Pancreas (tissue), 10 donors: ENCODE measurements around the gene FBLN7. TPM values are rescaled to one million over a fixed set of nuclear protein-coding genes. Genes with fewer than 3 reads are reported as not detected.

Source experiments
- ATAC-seq, 4 donors: fragments of 200-7000 bp; cut with Tn5 transposase; one replicate each; pipeline versions ENCODE4 v1.8.0 to v1.9.1; 2020; ENCODE audit warnings: mild to moderate bottlenecking in 4 of 4, moderate library complexity in 4 of 4
- DNase-seq, 6 donors: peaks; one replicate each; pipeline ENCODE4 v3.0.0-alpha.2; 2020
- FAIRE-seq: peaks from 2 replicates; lab custom pipeline; 2012; peaks lifted over from hg19 to GRCh38; lab: Jason Lieb, UNC
- H3K27ac ChIP-seq, 4 donors: fragments of 200-600 bp; sonication (generic); 1 replicate in 3 of 4; 2 replicates in 1 of 4; pipeline versions ENCODE4 v1.5.0 to v1.8.0; 2020
- H3K27me3 ChIP-seq, 4 donors: fragments of 200-600 bp; one replicate each; pipeline ENCODE4 v1.8.0; 2021
- H3K36me3 ChIP-seq, 3 donors: fragments of 200-600 bp; sonication (generic) in 1 of 3; one replicate each; pipeline versions ENCODE4 v1.5.0 to v1.8.0; 2020 to 2021
- H3K4me1 ChIP-seq, 3 donors: fragments of 200-600 bp; one replicate each; pipeline ENCODE4 v1.8.0; 2021
- H3K4me3 ChIP-seq, 4 donors: fragments of 200-600 bp; sonication (generic) in 2 of 4; one replicate each; pipeline versions ENCODE4 v1.5.0 to v1.8.0; 2020 to 2021
- H3K9me3 ChIP-seq, 4 donors: fragments of 200-600 bp; one replicate each; pipeline ENCODE4 v1.8.0; 2021
- WGBS, 2 donors: extraction: QIAGEN DNeasy Blood & Tissue Kit; methylation state at CpG; one replicate each; pipeline ENCODE4 v1.1.7; 2013; 5-methylcytosine and 5-hydroxymethylcytosine counted together
- intact Hi-C, 3 donors: fragments of 100-400 bp; cut with DNase I; formaldehyde crosslinking; loops; one replicate each; pipeline versions ENCODE4 v1.11.1 to v1.14.2; 2022
- polyA plus RNA-seq, 2 donors: library from polyadenylated mRNA; stranded (reverse); fragments of 200-250 nt; gene quantifications; one replicate each; pipeline ENCODE4 v1.2.3, GENCODE V29; 2013
- total RNA-seq, 6 donors: library from RNA; stranded (reverse); fragmentation: NEBNext Ultra II Directional in 4 of 6; extraction: Animal tissue kit (Norgen Biotek cat#: 25700) in 4 of 6; gene quantifications; one replicate each; pipeline versions ENCODE4 v1.2.1 to v1.2.4, GENCODE V29; 2021 to 2023
- TF ChIP-seq, protein P1 (sequence below), 4 donors: fragments of 200-600 bp; sonication (generic) in 3 of 4; IDR thresholded peaks; one replicate each; pipeline versions ENCODE4 v1.5.0 to v1.8.0; 2021; ENCODE audit warnings: antibody characterized with exemption in 4 of 4
- donor health status: healthy with polysubstance abuse.
- donor health status: DM: no; HTN: no; CAD: no; lungs with moderate emphysema.
- donor health status: DM: no; HTN: no; CAD: no.
- donor health status: control.
- donor health status: control.
- donor health status: Bipolar disorder and iron deficiency.
- donor health status: DM: yes; HTN: yes; CAD: no.
- donor health status: DM: no; HTN: no; CAD: no.
- donor health status: DM: no; HTN: no; CAD: no.
- donor health status: DM: yes; HTN: yes; CAD: no.

Gene FBLN7
- total and polyA plus RNA-seq, 8 donors = 0.51 to 2.8 (median 0.83) TPM

- no peak overlapping the region for H3K4me3 ChIP-seq
- H3K36me3 ChIP-seq = no peaks in the 10 kb centered on the region
- no peak overlapping the region for H3K27ac ChIP-seq
- FAIRE-seq (no peak), ATAC-seq (no peak), DNase-seq (no peak)
- WGBS, 2 donors = 86 to 92% methylated on average over 8 of the region's 8 CpGs
- H3K4me1 ChIP-seq = no peaks in the 10 kb centered on the region
- intact Hi-C loops = no loop called here
- H3K27me3 ChIP-seq = peaks cover 0 to 4% (median 0%) of the 10 kb centered on the region in 4 donors
- no peaks in the 10 kb centered on the region for H3K9me3 ChIP-seq
- TF ChIP-seq, protein P1, sequence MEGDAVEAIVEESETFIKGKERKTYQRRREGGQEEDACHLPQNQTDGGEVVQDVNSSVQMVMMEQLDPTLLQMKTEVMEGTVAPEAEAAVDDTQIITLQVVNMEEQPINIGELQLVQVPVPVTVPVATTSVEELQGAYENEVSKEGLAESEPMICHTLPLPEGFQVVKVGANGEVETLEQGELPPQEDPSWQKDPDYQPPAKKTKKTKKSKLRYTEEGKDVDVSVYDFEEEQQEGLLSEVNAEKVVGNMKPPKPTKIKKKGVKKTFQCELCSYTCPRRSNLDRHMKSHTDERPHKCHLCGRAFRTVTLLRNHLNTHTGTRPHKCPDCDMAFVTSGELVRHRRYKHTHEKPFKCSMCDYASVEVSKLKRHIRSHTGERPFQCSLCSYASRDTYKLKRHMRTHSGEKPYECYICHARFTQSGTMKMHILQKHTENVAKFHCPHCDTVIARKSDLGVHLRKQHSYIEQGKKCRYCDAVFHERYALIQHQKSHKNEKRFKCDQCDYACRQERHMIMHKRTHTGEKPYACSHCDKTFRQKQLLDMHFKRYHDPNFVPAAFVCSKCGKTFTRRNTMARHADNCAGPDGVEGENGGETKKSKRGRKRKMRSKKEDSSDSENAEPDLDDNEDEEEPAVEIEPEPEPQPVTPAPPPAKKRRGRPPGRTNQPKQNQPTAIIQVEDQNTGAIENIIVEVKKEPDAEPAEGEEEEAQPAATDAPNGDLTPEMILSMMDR (IDR thresholded peaks at IDR 0.05) = no peak
Measured at GRCh38 chr2:112183327-112184025, 45.3 kb downstream of the FBLN7 start.

DNA sequence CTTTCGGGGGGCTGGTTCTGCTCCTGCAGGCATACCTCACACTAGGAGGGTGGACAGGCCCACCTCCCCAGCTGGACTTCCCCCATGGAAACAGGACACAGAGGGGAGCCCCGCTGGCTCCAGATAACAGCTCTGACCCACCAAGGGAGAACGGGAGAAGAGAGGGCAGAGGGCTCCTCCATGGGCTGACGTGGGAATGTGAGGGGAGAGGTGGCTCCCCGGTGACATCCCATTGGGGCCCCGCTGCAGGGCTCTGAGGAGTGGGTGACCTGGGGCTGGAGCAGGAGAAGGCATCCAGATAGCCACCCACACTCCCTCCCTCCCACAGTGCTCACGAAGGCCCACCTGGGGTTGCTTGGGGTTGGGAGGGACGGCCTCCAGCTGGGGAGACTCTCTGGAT lies 45.9 kb downstream of the FBLN7 start:
- Histone ChIP-seq H3K36me3 (no peaks in the 10 kb centered on the region), H3K27me3 (peaks cover 0 to 4% (median 0%) of the 10 kb centered on the region in 4 donors), H3K4me3 (no peak overlapping the region), H3K4me1 (no peaks in the 10 kb centered on the region), H3K27ac (no peak overlapping the region), H3K9me3 (no peaks in the 10 kb centered on the region)
- 94 to 95% methylated on average over 7 to 8 of the region's 8 CpGs for WGBS, 2 donors
- FAIRE-seq = no peak
- ATAC-seq = no peak
- intact Hi-C loops = no loop called here
- TF ChIP-seq, protein P1 (IDR thresholded peaks at IDR 0.05) = no peak
- no peak for DNase-seq

DNA sequence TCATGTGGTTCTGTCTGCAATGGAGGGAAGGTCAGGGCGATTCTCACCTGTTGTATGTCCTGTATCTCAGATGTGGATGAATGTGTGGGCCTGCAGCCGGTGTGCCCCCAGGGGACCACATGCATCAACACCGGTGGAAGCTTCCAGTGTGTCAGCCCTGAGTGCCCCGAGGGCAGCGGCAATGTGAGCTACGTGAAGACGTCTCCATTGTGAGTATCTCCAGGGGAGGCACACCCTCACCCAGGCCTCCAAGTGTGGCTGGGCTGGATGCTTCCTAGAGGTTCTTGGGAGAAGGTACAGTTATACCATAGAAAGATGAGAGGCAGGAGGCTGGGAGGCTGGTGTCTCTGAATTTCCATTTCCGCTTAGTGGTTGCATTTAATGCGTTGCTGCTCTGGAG lies 46.9 kb downstream of the FBLN7 start:
- Histone ChIP-seq H3K36me3 (no peaks in the 10 kb centered on the region), H3K9me3 (no peaks in the 10 kb centered on the region), H3K4me1 (no peaks in the 10 kb centered on the region), H3K4me3 (no peak overlapping the region), H3K27me3 (peaks cover 0 to 4% (median 0%) of the 10 kb centered on the region in 4 donors), H3K27ac (no peak overlapping the region)
- 79 to 87% methylated on average over 9 of the region's 9 CpGs for WGBS, 2 donors
- intact Hi-C loops = no loop called here
- no peak for FAIRE-seq
- no peak for DNase-seq
- no peak for ATAC-seq
- TF ChIP-seq, protein P1 (IDR thresholded peaks at IDR 0.05) = no peak

DNA sequence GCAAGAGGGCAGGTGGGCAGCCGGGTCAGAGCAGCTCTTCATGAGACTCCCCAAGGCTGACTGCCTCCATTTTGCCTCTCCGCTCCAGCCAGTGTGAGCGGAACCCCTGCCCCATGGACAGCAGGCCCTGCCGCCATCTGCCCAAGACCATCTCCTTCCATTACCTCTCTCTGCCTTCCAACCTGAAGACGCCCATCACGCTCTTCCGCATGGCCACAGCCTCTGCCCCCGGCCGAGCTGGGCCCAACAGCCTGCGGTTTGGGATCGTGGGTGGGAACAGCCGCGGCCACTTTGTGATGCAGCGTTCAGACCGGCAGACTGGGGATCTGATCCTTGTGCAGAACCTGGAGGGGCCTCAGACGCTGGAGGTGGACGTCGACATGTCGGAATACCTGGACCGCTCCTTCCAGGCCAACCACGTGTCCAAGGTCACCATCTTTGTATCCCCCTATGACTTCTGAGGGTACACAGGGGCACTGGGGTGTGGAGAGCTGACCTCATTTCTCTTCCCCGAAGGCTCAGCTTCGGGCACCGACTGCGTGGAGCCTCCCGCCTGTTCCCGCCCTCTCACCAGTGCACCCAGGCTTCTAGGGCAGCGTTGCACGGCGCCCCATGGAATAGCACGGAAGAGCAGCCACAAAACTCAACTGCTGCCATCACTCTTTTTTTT lies 49.0 kb downstream of the FBLN7 start:
- FAIRE-seq (no peak), ATAC-seq (no peak), DNase-seq (no peak)
- no peak overlapping the region for H3K4me3 ChIP-seq
- H3K36me3 ChIP-seq = no peaks in the 10 kb centered on the region
- 95% methylated on average over 31 of the region's 31 CpGs for WGBS, 2 donors
- no peaks in the 10 kb centered on the region for H3K4me1 ChIP-seq
- intact Hi-C loops = no loop called here
- H3K27ac ChIP-seq = no peak overlapping the region
- H3K27me3 ChIP-seq = no peaks in the 10 kb centered on the region
- no peaks in the 10 kb centered on the region for H3K9me3 ChIP-seq
- TF ChIP-seq, protein P1 (IDR thresholded peaks at IDR 0.05) = no peak
